PC-3 (cell line): ENCODE data around the gene TSEN54. TPM values are rescaled to one million over a fixed set of nuclear protein-coding genes. Genes with fewer than 3 reads are reported as not detected.
A peak's percentile ranks its signal among the peaks of the same experiment; 100 is the strongest.

ENCODE experiments used
- ATAC-seq: fragments of 200-7000 bp; cut with Tn5 transposase; 2 replicates; pipeline ENCODE4 v1.9.1; 2020; ENCODE audit warnings: mild to moderate bottlenecking, moderate library complexity
- BruUV-seq: library from RNA; stranded (reverse); fragments of 400-500 nt; replicated peaks from 2 replicates; lab custom pipeline; 2021; lab: Mats Ljungman, UMichigan
- CTCF ChIA-PET: fragments of 300-600 bp; sonication (Branson Sonifier 250); formaldehyde crosslinking; loops from one replicate; lab custom pipeline; 2022; ENCODE audit warnings: antibody characterized with exemption; lab: Charles Lee
- POLR2A ChIA-PET: fragments of 300-600 bp; sonication (Branson Sonifier 250); formaldehyde crosslinking; loops from one replicate; lab custom pipeline; 2022; ENCODE audit warnings: antibody characterized with exemption; ENCODE audit not compliant: unreplicated experiment; lab: Charles Lee
- DNase-seq: peaks from one replicate; pipeline ENCODE4 v3.0.0-alpha.2; 2015
- H2AFZ ChIP-seq: fragments of 300-600 bp; sonication (generic); 2 replicates; pipeline ENCODE4 v1.6.0; 2016; ENCODE audit warnings: antibody characterized with exemption, low read length
- H3F3A ChIP-seq: fragments of 300-600 bp; sonication (generic); one replicate; pipeline ENCODE4 v1.6.0; 2017; ENCODE audit warnings: antibody characterized with exemption, low read length, control low read depth, mild to moderate bottlenecking; ENCODE audit not compliant: unreplicated experiment
- H3K27ac ChIP-seq: fragments of 300-600 bp; sonication (generic); 2 replicates; pipeline ENCODE4 v1.5.1; 2016; ENCODE audit warnings: mild to moderate bottlenecking, low read length
- H3K27me3 ChIP-seq: fragments of 300-600 bp; sonication (generic); 2 replicates; pipeline ENCODE4 v1.6.1; 2016; ENCODE audit warnings: low read length, mixed read lengths
- H3K36me3 ChIP-seq: fragments of 300-600 bp; sonication (generic); 2 replicates; pipeline ENCODE4 v1.6.1; 2016; ENCODE audit warnings: low read depth, mixed run types, low read length, mixed read lengths
- H3K4me1 ChIP-seq: fragments of 300-600 bp; sonication (generic); 2 replicates; pipeline ENCODE4 v1.5.1; 2016; ENCODE audit warnings: low read length; ENCODE audit not compliant: insufficient read depth
- H3K4me2 ChIP-seq: fragments of 300-600 bp; sonication (generic); 2 replicates; pipeline ENCODE4 v1.6.0; 2016; ENCODE audit warnings: low read length
- H3K4me3 ChIP-seq: fragments of 300-600 bp; sonication (generic); 2 replicates; pipeline ENCODE4 v1.5.1; 2016; ENCODE audit warnings: mild to moderate bottlenecking, low read length, mixed read lengths
- H3K79me2 ChIP-seq: fragments of 300-600 bp; sonication (generic); 2 replicates; pipeline ENCODE4 v1.6.1; 2017; ENCODE audit warnings: low read length, mixed read lengths
- H3K9ac ChIP-seq: fragments of 300-600 bp; sonication (generic); 2 replicates; pipeline ENCODE4 v1.6.0; 2016; ENCODE audit warnings: mild to moderate bottlenecking, low read length
- H3K9me2 ChIP-seq: fragments of 300-600 bp; sonication (generic); replicated peaks from 2 replicates; pipeline ENCODE4 v1.6.1; 2016; ENCODE audit warnings: mixed run types, low read length, mixed read lengths
- H3K9me3 ChIP-seq: fragments of 300-600 bp; sonication (generic); 2 replicates; pipeline ENCODE4 v1.6.1; 2016; ENCODE audit warnings: low read length, mixed read lengths
- H4K20me1 ChIP-seq: fragments of 300-600 bp; sonication (generic); 2 replicates; pipeline ENCODE4 v1.6.1; 2016; ENCODE audit warnings: low read length, mixed read lengths
- CTCF ChIP-seq: fragments of 300-600 bp; sonication (generic); conservative IDR thresholded peaks from 2 replicates; pipeline ENCODE4 v1.5.1; 2017; ENCODE audit warnings: antibody characterized with exemption, low read depth, mild to moderate bottlenecking, low read length
- EZH2 ChIP-seq: fragments of 300-600 bp; sonication (generic); IDR thresholded peaks from one replicate; pipeline ENCODE4 v1.6.1; 2017; ENCODE audit warnings: antibody characterized with exemption, mild to moderate bottlenecking, low read length; ENCODE audit not compliant: unreplicated experiment
- EZH2phosphoT487 ChIP-seq: fragments of 300-600 bp; sonication (generic); IDR thresholded peaks from 2 replicates; pipeline ENCODE4 v1.6.1; 2018; ENCODE audit warnings: mild to moderate bottlenecking, antibody characterized with exemption, low read length, borderline replicate concordance
- intact Hi-C: fragments of 100-400 bp; cut with micrococcal nuclease; formaldehyde crosslinking; loops from 2 replicates; pipeline ENCODE4 v1.9.0; 2023
- total RNA-seq: library from RNA; depleted of rRNA; stranded (reverse); fragments of >200 nt; gene quantifications from 2 replicates; pipeline ENCODE4 v1.2.3, GENCODE V29; 2014

TSEN54 gene
- total RNA-seq, 1 experiment from 2014 or later = 61.6 TPM

GRCh38 chr17:75516619-75517296 is 430 bp downstream of the TSEN54 start:
- H3K36me3 ChIP-seq = no peaks in the 10 kb centered on the region; the same call in 1 of the 2 replicates
- TF ChIP-seq EZH2phosphoT487 (no peak), CTCF (no peak), EZH2 (no peak)
- H3K9ac ChIP-seq = peak overlapping the region; percentile 71
- peak overlapping the region; percentile 95 for H3K4me2 ChIP-seq
- ATAC-seq (peak; percentile 4), DNase-seq (peak; percentile 21)
- H3K4me1 ChIP-seq = peaks cover 42% of the 10 kb centered on the region
- H2AFZ ChIP-seq = peak overlapping the region; percentile 80
- peak overlapping the region; percentile 84 for H3K4me3 ChIP-seq
- no peak overlapping the region for H3K27ac ChIP-seq
- ChIA-PET CTCF (interaction anchor here (0.6 to 3.1 kb wide), 14 partner anchors 9 to 249 kb away, joined by 3 to 18 read pairs (median 5); partner anchors contain the start of genes LLGL2, MIF4GD and TMEM94), POLR2A (interaction anchor here (0.6 to 0.7 kb wide), 3 partner anchors 8 to 92 kb away, joined by 3 to 7 read pairs (median 4); no protein-coding TSS in a partner anchor)
- H3K9me2 ChIP-seq = no peaks in the 10 kb centered on the region
- peaks cover 52% of the 10 kb centered on the region for H3K79me2 ChIP-seq
- intact Hi-C loops = loop anchor here (2.0 to 5.0 kb wide), 3 partner anchors 46 to 116 kb away; partner anchors contain the start of genes SMIM5 and TMEM94
- H3F3A ChIP-seq = no peaks in the 10 kb centered on the region
- BruUV-seq = no TSS peak
- H3K9me3 ChIP-seq = no peaks in the 10 kb centered on the region
- H4K20me1 ChIP-seq = peaks cover 18% of the 10 kb centered on the region
- no peaks in the 10 kb centered on the region for H3K27me3 ChIP-seq

DNA sequence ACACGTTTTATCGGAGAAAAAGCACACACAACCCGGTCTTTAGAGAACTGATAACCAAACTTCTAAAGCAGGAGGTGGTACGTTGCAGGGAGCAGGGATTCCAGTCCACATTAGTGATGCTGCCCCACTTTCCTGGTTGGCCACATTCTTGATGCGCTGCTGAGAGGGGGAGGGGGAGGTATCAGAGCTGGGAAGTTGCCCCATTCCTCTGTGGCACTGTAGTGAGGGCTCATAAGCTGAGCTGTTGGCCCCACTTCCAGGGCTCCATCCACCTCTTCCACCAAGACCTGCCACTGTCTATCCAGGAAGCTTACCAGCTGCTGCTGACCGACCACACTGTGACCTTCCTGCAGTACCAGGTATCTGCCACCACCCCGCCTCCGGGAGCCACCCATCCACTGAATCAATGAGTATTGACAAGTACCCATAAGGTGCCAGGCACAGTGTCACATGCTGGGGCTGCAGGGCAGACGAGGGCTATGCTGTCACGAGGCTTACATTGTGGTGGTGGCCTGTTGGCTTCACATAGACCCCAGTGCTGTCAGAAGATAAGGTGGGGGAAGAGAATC is 1.1 kb downstream of the TSEN54 start:
- H3K9me3 ChIP-seq = no peaks in the 10 kb centered on the region
- H3K4me2 ChIP-seq = peak overlapping the region; percentile 95
- DNase-seq = peak; percentile 43
- ChIA-PET CTCF (interaction anchor here (0.6 to 3.1 kb wide), 3 partner anchors 32 to 89 kb away, joined by 3 to 18 read pairs (median 8); no protein-coding TSS in a partner anchor), POLR2A (no interaction called here)
- peaks cover 35% of the 10 kb centered on the region for H3K4me1 ChIP-seq
- peaks cover 3% of the 10 kb centered on the region for H3K36me3 ChIP-seq
- peaks cover 13% of the 10 kb centered on the region for H4K20me1 ChIP-seq
- H3K79me2 ChIP-seq = peaks cover 46% of the 10 kb centered on the region
- TSS peak; percentile 40 for BruUV-seq
- peak overlapping the region; percentile 84 for H3K4me3 ChIP-seq
- H3K9ac ChIP-seq = peak overlapping the region; percentile 71
- H3K27me3 ChIP-seq = no peaks in the 10 kb centered on the region
- intact Hi-C loops = loop anchor here (2.0 to 5.0 kb wide), 3 partner anchors 45 to 115 kb away; partner anchors contain the start of genes SMIM5 and TMEM94
- H3K27ac ChIP-seq = no peak overlapping the region
- H3F3A ChIP-seq = no peaks in the 10 kb centered on the region
- peak overlapping the region; percentile 80; the same call in 1 of the 2 replicates for H2AFZ ChIP-seq
- no peaks in the 10 kb centered on the region for H3K9me2 ChIP-seq
- TF ChIP-seq CTCF (no peak; the same call in 1 of the 2 replicates), EZH2 (no peak), EZH2phosphoT487 (no peak)
- no peak for ATAC-seq
